Suprapubic skin (tissue), 4 donors: ENCODE data around the gene TRAF3. TPM values are rescaled to one million over a fixed set of nuclear protein-coding genes. Genes with fewer than 3 reads are reported as not detected.

Source experiments
- DNase-seq, 2 donors: peaks; one replicate each; pipeline ENCODE4 v3.0.0-alpha.2; 2019; ENCODE audit warnings: low spot score in 2 of 2
- H3K27ac ChIP-seq: fragments of 200-600 bp; sonication (generic); one replicate; pipeline ENCODE4 v1.5.1; 2019
- H3K27me3 ChIP-seq: fragments of 200-600 bp; sonication (generic); one replicate; pipeline ENCODE4 v1.5.1; 2019
- H3K36me3 ChIP-seq: fragments of 200-600 bp; sonication (generic); one replicate; pipeline ENCODE4 v1.5.1; 2019
- H3K4me1 ChIP-seq: fragments of 200-600 bp; sonication (generic); one replicate; pipeline ENCODE4 v1.5.1; 2019
- H3K4me3 ChIP-seq: fragments of 200-600 bp; sonication (generic); one replicate; pipeline ENCODE4 v1.5.1; 2019; ENCODE audit warnings: mild to moderate bottlenecking
- H3K9me3 ChIP-seq: fragments of 200-600 bp; sonication (generic); one replicate; pipeline ENCODE4 v1.5.1; 2019
- CTCF ChIP-seq, 2 donors: fragments of 200-600 bp in 1 of 2; fragments of 450-650 bp in 1 of 2; sonication (generic) in 1 of 2; IDR thresholded peaks; one replicate each; pipeline ENCODE4 v1.5.1; 2016 to 2019; ENCODE audit warnings: antibody characterized with exemption in 2 of 2, mild to moderate bottlenecking in 1 of 2, moderate library complexity in 1 of 2
- EP300 ChIP-seq: sonication (generic); formaldehyde crosslinking; IDR thresholded peaks from one replicate; pipeline ENCODE4 v1.6.1; 2017; ENCODE audit warnings: antibody characterized with exemption
- POLR2A ChIP-seq, 2 donors: fragments of 450-650 bp; IDR thresholded peaks; one replicate each; pipeline ENCODE4 v1.6.1; 2017; ENCODE audit warnings: antibody characterized with exemption in 2 of 2, mild to moderate bottlenecking in 2 of 2, moderate library complexity in 2 of 2
- POLR2AphosphoS5 ChIP-seq, 3 donors: sonication (generic); formaldehyde crosslinking; IDR thresholded peaks; one replicate each; pipeline ENCODE4 v1.6.1; 2017; ENCODE audit warnings: antibody characterized with exemption in 3 of 3
- WGBS: methylation state at CpG from one replicate; pipeline ENCODE4 v1.1.5; 2018; 5-methylcytosine and 5-hydroxymethylcytosine counted together
- total RNA-seq, 4 donors: library from RNA; depleted of rRNA; stranded (reverse); fragments of >200 nt; gene quantifications; one replicate each; pipeline ENCODE4 v1.1.0, GENCODE V29; 2016

Gene TRAF3
- total RNA-seq, 4 donors from 2014 or later = 8.7 to 22.8 (median 14.2) TPM

DNA sequence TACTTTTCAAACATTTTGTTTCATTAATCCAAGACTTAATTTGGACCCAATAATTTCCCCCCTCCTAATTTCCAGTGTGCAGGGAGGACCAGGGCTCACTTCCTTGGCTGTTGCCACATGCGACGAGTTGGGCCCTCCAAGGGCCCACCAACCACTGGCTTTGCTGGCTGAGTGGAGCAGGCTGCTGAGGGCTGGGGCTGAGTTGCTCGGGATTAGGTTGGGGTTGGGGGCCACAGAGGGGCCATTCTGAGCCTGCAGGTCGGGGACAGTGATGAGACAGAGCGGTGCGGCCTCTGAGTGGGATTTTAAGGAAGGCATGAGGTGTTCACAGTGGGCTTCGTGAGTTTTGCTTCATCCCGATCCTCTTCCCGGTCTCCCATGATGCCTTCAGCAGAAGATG lies 6.1 kb upstream of the TRAF3 start:
- TF ChIP-seq POLR2A (IDR thresholded peaks at IDR 0.05) (no peak), POLR2AphosphoS5 (IDR thresholded peaks at IDR 0.05) (no peak), EP300 (no peak), CTCF (IDR thresholded peaks at IDR 0.05) (no peak)
- H3K9me3 ChIP-seq = no peaks in the 10 kb centered on the region
- 89% methylated on average over 9 of the region's 9 CpGs for WGBS
- H3K27me3 ChIP-seq = no peaks in the 10 kb centered on the region
- no peaks in the 10 kb centered on the region for H3K36me3 ChIP-seq
- DNase-seq = no peak
- no peaks in the 10 kb centered on the region for H3K4me1 ChIP-seq
- H3K4me3 ChIP-seq = no peak overlapping the region
- H3K27ac ChIP-seq = no peak overlapping the region

DNA sequence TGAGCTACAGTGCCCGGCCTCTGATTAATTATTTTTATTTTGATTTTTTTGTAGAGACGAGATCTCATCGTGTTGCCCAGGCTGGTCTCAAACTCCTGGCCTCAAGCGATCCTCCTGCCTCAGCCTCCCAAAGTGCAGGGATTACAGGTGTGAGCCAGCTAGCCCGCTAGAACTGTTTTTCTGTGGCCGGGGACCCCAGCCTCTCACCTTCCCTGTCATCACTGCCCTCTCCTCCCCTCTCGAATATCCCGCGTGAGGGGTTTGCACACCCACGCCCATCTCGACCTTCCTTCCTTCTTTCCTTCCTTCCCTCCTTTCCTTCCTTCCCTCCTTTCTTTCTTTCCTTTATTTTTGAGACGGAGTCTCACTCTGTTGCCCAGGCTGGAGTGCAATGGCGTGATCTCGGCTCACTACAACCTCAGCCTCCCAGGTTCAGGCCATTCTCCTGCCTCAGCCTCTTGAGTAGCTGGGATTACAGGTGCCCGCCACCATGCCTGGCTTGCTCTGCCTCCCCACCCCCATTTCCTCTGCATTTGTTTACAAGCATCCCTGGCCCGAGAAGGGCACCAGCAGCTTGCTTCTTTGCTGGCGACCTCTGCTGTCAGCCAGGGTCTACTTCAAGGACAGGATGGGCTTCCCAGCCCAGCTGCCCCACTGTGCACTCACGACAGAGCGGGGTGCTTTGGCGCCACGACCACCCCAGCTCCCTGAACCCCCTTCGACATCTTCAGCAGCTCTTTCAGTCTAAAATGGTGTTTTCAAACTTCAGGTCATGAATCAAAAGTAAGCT lies 4.3 kb upstream of the TRAF3 start:
- no peaks in the 10 kb centered on the region for H3K9me3 ChIP-seq
- WGBS = 79% methylated on average over 22 of the region's 22 CpGs
- H3K4me1 ChIP-seq = peaks cover 6% of the 10 kb centered on the region
- DNase-seq = no peak
- H3K27me3 ChIP-seq = no peaks in the 10 kb centered on the region
- TF ChIP-seq CTCF (IDR thresholded peaks at IDR 0.05) = no peak
- no peak for TF ChIP-seq POLR2AphosphoS5 (IDR thresholded peaks at IDR 0.05)
- H3K4me3 ChIP-seq = no peak overlapping the region
- no peaks in the 10 kb centered on the region for H3K36me3 ChIP-seq
- H3K27ac ChIP-seq = no peak overlapping the region

DNA sequence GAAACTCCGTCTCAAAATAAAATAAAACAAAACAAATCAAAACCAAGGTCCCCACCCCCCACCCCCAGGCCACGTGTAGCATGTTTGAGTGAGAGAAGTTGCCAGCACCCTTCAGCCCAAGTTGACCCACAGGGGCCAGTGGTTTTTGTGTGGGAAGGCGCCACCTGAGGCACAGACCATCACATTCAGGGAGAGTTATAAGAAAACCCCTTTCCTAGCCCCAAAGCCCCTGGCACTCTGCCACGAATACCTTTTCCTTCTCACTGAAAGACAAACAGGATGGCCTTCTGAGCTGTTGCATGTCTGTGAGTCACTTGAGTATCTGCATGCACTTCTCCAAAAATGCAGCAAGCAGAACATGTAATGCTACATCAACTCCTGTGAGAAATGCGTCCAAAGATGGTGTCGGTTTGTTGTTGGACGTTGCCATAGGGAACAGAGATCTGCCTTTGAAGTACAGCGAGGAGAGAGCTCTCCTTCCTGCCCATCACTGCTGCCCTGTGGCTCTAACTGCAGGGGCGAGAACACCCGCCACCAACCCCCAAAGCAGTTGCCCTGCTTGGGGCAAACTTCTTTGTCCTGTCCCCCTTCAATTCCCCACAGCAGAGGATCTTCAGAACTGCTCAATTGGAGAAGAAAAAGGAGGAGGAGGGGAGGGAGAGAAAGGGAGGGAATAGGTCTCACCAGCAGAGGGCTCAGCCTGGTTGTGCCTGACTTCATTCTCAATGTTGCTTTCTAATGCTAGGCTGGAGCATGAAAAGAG lies 2.7 kb upstream of the TRAF3 start:
- 41% methylated on average over 9 of the region's 10 CpGs for WGBS
- no peak for DNase-seq
- TF ChIP-seq CTCF (IDR thresholded peaks at IDR 0.05) = peak; percentile 57 to 71
- no peak for TF ChIP-seq EP300
- Histone ChIP-seq H3K27ac (no peak overlapping the region), H3K4me3 (no peak overlapping the region), H3K4me1 (peaks cover 19% of the 10 kb centered on the region), H3K36me3 (no peaks in the 10 kb centered on the region), H3K27me3 (no peaks in the 10 kb centered on the region), H3K9me3 (no peaks in the 10 kb centered on the region)

DNA sequence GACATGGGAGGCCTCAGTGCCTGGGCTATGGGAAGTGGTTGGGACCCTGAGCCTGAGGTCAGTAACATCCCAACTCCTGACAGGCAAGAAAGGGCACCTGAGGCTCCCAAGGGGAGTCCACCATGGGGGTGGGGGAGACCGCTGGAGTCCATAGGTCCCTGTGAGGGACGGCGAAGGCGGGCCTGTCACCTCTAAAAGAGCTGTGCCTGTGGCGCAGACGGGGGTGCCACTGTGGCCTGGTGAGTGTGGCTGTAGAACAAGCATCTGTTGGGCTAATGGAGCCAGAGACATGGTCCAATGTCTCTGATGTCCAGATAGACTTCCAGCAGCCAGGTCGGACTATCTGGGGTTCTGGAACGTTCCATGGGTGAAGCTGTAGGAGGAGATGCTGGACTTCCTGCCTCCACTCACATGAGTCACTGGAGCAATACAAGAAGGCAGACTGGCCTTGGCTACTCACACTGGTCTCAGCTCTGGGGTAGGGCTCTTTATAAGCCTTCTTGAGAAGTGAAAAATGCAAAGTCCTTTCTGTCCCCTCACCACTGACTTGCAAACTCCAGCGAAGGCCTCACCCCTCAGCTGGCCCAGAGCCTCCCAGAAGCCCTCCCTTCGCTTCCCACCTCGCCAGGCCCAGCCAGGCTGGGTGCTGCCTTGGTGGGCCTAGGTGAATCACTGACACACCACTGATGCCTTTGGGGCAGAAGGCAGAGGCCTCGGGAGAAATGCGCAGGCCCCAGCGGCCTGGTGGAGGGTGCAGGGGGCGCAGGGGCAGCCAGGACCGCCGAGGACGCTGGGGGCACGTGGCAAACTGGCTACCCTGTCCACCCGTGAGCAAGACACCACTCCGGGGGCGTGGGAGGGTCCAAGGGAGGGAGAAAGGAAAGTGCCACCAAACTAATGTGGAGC lies 1.1 kb upstream of the TRAF3 start:
- no peak for TF ChIP-seq EP300
- no peak for TF ChIP-seq CTCF (IDR thresholded peaks at IDR 0.05)
- no peak for TF ChIP-seq POLR2AphosphoS5 (IDR thresholded peaks at IDR 0.05)
- no peak for TF ChIP-seq POLR2A (IDR thresholded peaks at IDR 0.05)
- Histone ChIP-seq H3K4me1 (peaks cover 22% of the 10 kb centered on the region), H3K4me3 (peak overlapping the region; percentile 98), H3K27ac (peak overlapping the region; percentile 80), H3K27me3 (no peaks in the 10 kb centered on the region), H3K36me3 (no peaks in the 10 kb centered on the region), H3K9me3 (no peaks in the 10 kb centered on the region)
- WGBS = 80% methylated on average over 22 of the region's 22 CpGs
- no peak for DNase-seq
